WI38 (cell line): ENCODE measurements around the gene TET3.
A peak's percentile ranks its signal among the peaks of the same experiment; 100 is the strongest.

Experiments used
- H3K4me3 ChIP-seq: 2 replicates; pipeline ENCODE4 v1.5.1; 2011; ENCODE audit warnings: low read depth, mild to moderate bottlenecking, control low read depth, low read length
- TF ChIP-seq, protein P1 (sequence below): IDR thresholded peaks from 2 replicates; pipeline ENCODE4 v1.5.1; 2012; ENCODE audit warnings: low read depth, mild to moderate bottlenecking, control low read depth, low read length

Gene TET3

DNA sequence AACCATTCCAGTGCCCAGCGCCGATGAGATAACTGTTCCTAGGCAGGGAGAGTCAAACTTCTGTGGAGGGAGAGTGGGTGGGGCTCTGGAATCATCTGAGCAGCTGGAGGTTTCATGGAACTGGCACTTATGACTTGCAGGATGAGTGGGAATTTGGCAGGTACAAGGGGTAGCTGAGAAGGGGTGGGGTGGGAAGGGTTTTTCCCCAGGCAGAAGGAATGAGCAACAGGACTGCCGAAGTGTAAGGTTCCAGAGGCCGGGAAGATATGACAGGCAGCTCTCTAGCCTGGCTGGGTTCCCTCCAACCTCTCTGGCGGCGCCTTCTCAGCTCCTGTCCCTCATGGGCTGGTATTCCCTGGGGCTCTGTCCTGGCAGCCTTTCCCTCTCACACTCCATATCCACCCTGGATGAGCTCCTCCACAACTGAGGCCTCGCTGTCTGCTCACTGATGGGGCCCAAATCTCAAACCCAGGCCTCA, 2.5 kb upstream of the TET3 start:
- TF ChIP-seq, protein P1, sequence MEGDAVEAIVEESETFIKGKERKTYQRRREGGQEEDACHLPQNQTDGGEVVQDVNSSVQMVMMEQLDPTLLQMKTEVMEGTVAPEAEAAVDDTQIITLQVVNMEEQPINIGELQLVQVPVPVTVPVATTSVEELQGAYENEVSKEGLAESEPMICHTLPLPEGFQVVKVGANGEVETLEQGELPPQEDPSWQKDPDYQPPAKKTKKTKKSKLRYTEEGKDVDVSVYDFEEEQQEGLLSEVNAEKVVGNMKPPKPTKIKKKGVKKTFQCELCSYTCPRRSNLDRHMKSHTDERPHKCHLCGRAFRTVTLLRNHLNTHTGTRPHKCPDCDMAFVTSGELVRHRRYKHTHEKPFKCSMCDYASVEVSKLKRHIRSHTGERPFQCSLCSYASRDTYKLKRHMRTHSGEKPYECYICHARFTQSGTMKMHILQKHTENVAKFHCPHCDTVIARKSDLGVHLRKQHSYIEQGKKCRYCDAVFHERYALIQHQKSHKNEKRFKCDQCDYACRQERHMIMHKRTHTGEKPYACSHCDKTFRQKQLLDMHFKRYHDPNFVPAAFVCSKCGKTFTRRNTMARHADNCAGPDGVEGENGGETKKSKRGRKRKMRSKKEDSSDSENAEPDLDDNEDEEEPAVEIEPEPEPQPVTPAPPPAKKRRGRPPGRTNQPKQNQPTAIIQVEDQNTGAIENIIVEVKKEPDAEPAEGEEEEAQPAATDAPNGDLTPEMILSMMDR, result no peak
- H3K4me3 ChIP-seq, result no peak overlapping the region

DNA sequence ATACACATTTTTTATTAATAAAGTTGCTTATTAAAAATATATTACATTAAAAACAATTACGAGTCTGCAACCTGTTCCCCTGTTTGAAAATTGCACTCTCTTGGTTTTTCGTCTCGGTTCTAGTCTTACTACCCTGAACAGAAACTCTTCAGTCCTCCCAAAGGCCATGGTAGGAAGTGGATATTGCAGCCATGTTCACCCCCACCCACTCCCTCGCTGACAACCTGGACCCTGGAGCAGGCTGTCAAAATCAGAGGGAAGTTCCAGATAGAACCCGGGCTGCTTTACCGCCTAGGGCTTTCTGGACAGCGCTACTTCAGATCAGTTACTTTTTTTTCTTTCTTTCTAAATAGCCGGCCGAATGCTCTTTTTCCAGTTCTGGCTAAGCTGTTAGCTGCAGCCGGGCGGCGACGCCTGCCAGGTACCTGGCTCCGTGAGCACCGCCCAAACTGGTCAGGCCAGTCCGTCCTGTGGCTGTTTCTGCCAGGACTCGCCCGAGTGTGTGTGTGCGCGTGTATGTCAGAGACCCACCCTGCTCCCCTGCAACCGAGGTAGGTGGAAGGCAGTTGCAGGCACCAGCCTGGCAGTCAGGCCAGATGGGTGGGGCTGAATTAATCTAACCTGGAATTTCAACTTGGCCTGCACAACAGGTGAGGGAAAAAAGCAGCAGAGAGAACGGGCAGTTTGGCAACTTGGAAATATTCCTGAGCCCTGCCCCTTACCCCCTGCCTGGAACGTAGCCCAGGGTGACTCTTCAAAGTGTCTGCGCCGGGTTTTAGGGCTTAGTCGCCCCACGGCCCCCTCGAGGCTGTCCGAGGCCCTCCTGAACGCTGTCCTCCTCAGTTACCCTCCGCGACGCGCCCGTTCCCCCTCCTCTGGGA, 1.1 kb upstream of the TET3 start:
- TF ChIP-seq, protein P1, result no peak
- H3K4me3 ChIP-seq, result peak overlapping the region; percentile 53

DNA sequence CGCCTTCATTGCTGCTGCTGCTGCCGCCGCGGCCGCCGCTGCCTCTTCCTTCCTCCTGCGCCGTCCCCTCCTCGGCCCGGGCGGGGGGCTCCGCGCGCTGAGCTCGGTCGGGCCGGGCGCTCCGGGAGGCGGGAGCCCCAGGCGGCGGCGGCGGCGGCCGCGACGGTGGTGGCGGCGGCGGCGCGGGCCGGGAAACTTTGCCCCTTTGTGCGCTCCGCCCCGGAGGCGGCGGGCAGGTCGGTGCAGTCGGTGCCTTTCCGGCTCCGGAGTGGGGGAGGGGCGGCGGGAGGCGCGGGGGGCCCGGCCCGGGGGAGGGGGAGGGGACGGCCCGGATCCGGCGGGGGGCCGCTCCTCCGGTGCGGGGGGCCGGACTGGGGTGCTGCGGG, 205 bp downstream of the TET3 start:
- H3K4me3 ChIP-seq, result peak overlapping the region; percentile 53
- TF ChIP-seq, protein P1, result no peak

DNA sequence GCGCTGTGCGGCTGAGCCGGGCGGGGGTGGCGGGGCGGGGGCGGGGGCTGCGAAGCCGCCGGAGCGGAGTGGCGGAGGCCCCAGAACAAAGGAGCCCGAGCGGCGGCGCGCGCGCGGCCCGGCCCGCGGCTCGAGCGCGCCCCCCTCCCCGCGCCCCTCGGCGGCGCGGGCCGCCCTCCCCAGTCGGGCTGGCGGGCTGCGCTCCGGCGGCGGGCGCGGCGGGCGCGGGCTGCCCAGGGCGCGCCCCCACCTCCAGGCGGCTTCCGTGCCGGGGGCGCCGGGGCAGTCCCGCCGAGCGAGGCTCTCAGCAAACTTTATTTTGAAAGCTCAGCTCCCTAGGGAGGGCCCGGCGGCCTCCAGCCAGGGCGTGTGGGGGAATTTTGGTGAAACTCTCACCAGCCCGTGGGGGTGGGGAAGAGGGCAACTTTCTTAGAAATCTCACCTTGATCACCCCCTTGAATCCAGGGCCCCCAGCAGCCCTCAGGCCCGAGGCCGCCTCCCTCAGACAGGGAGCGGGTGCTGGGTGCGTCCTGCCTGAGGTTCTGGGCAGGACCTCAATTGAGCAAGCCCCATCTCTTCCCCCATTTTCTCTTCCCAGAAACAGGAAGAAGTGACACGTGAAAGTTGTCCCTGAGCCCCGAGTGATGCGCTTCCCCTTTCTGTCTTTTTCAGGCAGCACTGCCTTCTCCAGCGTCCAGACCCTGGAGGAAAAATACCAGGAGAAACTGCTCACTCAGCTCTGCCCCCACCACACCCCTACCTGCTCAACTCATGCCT, 786 bp downstream of the TET3 start:
- peak overlapping the region; percentile 60 for H3K4me3 ChIP-seq
- TF ChIP-seq, protein P1, result no peak

DNA sequence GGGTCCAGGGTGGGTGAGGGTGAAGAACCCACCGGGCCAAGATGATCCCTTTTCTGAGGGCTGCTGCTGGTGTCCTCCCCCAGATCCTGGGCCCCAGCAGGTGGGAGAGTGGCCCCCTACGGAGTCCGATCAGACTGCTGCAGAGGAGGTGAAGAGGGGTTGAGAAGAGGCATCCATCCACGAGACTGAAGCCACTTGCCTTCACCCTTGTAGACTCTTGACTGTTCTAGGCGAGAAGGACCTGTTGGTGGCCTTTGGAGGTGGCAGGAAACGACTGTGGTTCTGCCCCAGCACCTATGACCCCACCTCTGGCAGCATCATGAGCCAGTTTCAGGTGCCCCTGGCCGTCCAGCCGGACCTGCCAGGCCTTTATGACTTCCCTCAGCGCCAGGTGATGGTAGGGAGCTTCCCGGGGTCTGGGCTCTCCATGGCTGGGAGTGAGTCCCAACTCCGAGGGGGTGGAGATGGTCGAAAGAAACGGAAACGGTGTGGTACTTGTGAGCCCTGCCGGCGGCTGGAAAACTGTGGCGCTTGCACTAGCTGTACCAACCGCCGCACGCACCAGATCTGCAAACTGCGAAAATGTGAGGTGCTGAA, 1.5 kb downstream of the TET3 start:
- H3K4me3 ChIP-seq, result peak overlapping the region; percentile 60
- TF ChIP-seq, protein P1, result no peak

DNA sequence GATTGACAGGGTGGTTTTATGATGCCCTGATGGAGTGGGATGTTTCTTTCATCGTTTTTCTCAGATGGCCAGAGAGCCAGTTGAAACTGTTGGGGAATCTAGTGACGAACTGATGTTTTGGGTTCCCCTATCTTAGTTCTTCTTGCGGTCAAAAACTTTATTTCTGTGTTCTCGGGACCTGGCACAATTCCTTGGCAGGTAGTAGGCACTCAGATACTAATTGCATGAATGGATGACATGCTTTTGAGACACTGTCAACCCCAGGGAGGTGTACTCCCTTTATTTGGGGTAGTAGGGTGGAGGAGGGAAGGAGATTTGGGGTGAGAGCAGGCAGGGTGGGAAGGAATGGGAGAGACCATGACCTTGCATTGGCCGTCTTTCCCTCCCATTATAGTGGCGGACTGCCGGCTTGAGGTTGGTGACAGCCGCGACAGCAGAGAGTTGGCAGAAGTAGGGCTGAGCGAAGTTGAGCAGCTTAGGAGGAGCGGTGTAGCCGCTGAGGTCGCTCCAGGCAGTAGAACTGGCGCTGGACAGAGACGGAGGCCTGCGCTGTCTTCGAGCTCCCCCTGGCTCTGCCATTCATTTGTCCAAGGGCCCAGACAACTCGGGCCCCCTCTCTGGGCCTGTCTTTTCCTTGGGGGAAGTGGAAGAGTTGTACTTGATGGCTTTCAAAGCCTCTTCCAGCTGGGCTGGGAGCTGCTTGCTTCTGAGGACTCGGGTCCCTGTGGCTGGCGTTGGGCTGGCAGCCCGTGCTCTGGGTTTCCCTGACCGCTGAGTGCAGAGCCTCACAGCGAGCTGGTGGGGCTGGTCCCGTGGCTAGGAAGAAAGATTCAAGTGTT, 2.6 kb downstream of the TET3 start:
- peak overlapping the region; percentile 40 for H3K4me3 ChIP-seq
- TF ChIP-seq, protein P1, result peak; percentile 28; the same call in 1 of the 2 replicates
